ENCODE results near the gene MEX3B.

MEX3B gene

GRCh38 chr15:82062479-82063454, 16.9 kb upstream of the MEX3B start:
- DNase-seq (ENCODE audit: low spot score) = no peak
- TF ChIP-seq CTCF (IDR thresholded peaks at IDR 0.05; ENCODE audit: extremely low read depth, insufficient read depth, missing control alignments) = no peak
- in situ Hi-C loops (cut with MboI; ENCODE audit: low pct_unique_long_range_greater_than_20kb, low sequenced_read_pairs, unreplicated experiment) = no loop called here

GRCh38 chr15:82060817-82061216, 15.0 kb upstream of the MEX3B start:
- DNase-seq (ENCODE audit: low spot score) = no peak
- no peak for TF ChIP-seq CTCF (IDR thresholded peaks at IDR 0.05; ENCODE audit: extremely low read depth, insufficient read depth, missing control alignments)
- in situ Hi-C loops (cut with MboI; ENCODE audit: low pct_unique_long_range_greater_than_20kb, low sequenced_read_pairs, unreplicated experiment) = no loop called here

- TF ChIP-seq CTCF (IDR thresholded peaks at IDR 0.05; ENCODE audit: extremely low read depth, insufficient read depth, missing control alignments) = no peak
- in situ Hi-C loops (cut with MboI; ENCODE audit: low pct_unique_long_range_greater_than_20kb, low sequenced_read_pairs, unreplicated experiment) = no loop called here
Measured at GRCh38 chr15:82058517-82059204, 12.8 kb upstream of the MEX3B start.

GRCh38 chr15:82058026-82058425, 12.2 kb upstream of the MEX3B start:
- no peak for TF ChIP-seq CTCF (IDR thresholded peaks at IDR 0.05; ENCODE audit: extremely low read depth, insufficient read depth, missing control alignments)
- in situ Hi-C loops (cut with MboI; ENCODE audit: low pct_unique_long_range_greater_than_20kb, low sequenced_read_pairs, unreplicated experiment) = no loop called here
- DNase-seq (ENCODE audit: low spot score) = no peak

More at GRCh38 chr15:82058517-82059204, 12.8 kb upstream of the MEX3B start:
- DNase-seq (ENCODE audit: low spot score) = no peak

GRCh38 chr15:82056958-82057823, 11.4 kb upstream of the MEX3B start:
- in situ Hi-C loops (cut with MboI; ENCODE audit: low pct_unique_long_range_greater_than_20kb, low sequenced_read_pairs, unreplicated experiment) = no loop called here
- TF ChIP-seq CTCF (IDR thresholded peaks at IDR 0.05; ENCODE audit: extremely low read depth, insufficient read depth, missing control alignments) = no peak
- no peak for DNase-seq (ENCODE audit: low spot score)

GRCh38 chr15:82052751-82053150, 6.9 kb upstream of the MEX3B start:
- no peak for TF ChIP-seq CTCF (IDR thresholded peaks at IDR 0.05; ENCODE audit: extremely low read depth, insufficient read depth, missing control alignments)
- DNase-seq (ENCODE audit: low spot score) = no peak
- in situ Hi-C loops (cut with MboI; ENCODE audit: low pct_unique_long_range_greater_than_20kb, low sequenced_read_pairs, unreplicated experiment) = no loop called here
